Right ventricle myocardium superior (tissue), 1 donor: ENCODE data around the gene POFUT2. TPM values are rescaled to one million over a fixed set of nuclear protein-coding genes. Genes with fewer than 3 reads are reported as not detected.

ENCODE experiments used
- ATAC-seq: fragments of 200-7000 bp; cut with Tn5 transposase; one replicate; pipeline ENCODE4 v1.9.1; 2020; ENCODE audit warnings: mild to moderate bottlenecking; ENCODE audit not compliant: poor library complexity
- DNase-seq: peaks from one replicate; pipeline ENCODE4 v3.0.0-alpha.2; 2020
- intact Hi-C: fragments of 100-400 bp; cut with DNase I; formaldehyde crosslinking; loops from one replicate; pipeline ENCODE4 v1.11.2; 2022
- total RNA-seq: library from RNA; stranded (reverse); fragmentation: NEBNext Ultra II Directional; extraction: Animal tissue kit (Norgen Biotek cat#: 25700); gene quantifications from one replicate; pipeline ENCODE4 v1.2.1, GENCODE V29; 2021
- donor health status: DM: no; HTN: yes; CAD: no; lungs with severe emphysema.

Gene POFUT2
- total RNA-seq, 1 donor from 2014 or later, result 15.3 TPM

DNA sequence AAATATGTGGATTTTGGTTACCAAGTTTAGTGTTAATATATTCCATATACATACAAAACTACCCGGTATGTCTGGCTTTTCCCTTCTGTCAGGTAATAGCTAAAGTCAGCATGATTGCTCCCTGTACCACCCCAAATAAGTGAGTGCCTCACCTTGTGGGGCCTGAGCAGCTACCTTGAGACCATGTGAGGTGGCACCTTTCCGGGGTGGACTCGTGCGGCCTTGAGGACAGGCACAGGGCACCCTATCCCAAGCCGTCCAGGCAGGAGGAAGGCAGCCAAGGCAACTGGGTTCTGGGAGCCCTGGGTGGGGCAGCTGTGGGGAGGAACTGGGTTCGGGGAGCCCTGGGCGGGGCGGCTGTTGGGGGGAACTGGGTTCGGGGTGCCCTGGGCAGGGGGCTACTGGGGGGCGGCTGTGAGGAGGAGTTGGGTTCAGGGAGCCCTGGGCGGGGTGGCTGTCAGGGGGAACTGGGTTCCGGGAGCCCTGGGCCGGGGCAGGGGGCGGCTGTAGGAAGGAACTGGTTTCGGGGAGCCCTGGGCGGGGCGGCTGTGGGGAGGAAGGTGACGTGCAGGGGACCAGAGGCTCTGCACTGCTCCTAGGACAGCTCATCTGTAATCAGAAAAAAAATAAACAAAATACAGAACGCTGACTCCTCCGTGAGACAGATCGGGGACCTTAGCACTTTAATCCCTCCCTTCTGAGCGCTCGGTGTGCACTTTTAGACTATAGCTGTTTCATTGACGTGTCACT, 63.3 kb downstream of the POFUT2 start:
- peak; percentile 19 for ATAC-seq
- no peak for DNase-seq
- intact Hi-C loops, result no loop called here

DNA sequence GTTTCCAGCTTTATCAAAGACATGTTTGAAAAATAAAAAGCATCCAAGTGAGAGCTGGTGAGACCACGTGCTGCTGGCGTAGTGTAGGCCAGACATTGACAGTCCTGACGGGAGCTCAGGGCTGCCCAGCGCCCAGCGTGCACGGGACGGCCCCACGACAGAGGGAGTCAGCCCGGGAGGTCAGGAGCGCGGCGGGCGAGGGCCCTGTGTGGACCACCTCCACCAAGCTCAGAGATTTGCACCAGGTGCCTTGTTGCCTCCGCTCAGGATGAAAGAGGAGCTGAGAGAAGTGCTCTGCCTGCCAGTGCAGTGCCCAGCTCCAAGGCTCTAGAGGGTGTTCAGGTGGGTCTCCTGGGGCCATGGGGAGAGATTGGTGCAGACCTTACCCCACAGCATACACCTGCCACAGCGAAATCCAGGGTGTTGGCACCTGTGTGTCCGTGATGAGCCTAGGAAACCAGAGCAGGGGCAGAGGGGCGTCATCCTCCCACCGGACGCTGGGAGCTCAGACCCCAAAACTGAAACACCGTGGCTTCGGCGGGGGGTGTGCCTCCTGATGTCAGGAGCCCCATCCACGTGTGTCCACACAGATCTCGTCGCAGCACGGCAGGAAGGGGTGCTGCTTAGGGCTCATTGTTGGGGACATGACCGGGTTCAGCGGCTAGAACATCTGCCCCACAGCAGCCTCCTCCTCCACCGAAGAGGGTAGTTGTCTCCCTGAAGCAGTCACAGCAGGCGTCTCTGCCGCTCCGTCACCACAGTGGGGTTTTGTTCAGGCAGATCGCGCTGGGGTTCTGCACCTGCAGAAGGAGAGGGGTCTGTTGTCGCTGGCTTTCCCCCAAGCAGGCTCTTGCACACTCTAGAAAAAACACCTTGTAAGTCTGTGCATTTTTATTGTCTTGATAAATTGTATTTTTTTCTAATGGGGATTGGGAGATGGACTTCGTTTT, 64.2 kb downstream of the POFUT2 start:
- intact Hi-C loops, result no loop called here
- ATAC-seq (no peak), DNase-seq (no peak)

DNA sequence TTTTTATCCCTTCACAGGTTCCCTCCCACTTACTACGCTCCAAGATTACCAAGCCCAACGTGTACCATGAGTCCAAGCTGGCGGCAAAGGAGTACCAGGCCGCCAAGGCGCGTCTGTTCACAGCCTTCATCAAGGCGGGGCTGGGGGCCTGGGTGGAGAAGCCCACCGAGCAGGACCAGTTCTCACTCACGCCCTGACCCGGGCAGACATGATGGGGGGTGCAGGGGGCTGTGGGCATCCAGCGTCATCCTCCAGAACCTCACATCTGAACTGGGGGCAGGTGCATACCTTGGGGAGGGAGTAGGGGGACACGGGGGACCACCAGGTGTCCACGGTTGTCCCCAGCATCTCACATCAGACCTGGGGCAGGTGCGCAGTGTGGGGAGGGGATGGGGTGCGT, 65.7 kb downstream of the POFUT2 start:
- DNase-seq (no peak), ATAC-seq (no peak)
- intact Hi-C loops, result no loop called here

DNA sequence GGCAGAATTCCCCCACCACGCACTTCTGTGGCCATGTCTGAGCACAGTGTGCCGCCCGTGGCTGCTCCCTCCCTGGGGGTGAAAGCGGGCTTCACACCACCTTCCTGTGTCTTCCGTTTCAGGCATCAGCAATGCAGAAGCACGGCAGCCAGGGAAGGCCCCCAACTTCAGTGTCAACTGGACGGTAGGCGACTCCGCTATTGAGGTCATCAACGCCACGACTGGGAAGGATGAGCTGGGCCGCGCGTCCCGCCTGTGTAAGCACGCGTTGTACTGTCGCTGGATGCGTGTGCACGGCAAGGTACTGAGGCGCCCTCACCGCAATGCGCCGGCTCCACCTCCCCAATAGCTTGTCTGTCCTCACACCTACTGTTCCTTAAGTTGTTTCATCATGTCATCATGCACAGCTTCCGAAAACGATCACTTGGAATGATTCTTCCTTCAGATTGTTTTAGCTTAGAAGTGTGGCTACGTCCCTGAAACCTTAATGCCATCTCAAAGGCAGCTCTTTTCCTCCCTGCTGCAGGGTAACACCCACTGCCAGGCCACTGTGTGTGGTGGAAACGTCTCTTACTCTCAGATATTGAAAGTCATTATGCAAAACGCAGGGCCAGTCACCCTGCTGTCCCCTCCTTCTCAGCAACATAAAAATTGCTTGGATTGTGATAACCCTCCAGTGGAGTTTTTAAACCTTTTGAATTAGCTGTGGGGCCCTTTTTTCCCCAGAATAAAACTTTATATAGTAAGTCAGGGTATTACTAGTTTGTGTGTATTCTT, 66.8 kb downstream of the POFUT2 start:
- intact Hi-C loops, result no loop called here
- no peak for DNase-seq
- ATAC-seq, result no peak

DNA sequence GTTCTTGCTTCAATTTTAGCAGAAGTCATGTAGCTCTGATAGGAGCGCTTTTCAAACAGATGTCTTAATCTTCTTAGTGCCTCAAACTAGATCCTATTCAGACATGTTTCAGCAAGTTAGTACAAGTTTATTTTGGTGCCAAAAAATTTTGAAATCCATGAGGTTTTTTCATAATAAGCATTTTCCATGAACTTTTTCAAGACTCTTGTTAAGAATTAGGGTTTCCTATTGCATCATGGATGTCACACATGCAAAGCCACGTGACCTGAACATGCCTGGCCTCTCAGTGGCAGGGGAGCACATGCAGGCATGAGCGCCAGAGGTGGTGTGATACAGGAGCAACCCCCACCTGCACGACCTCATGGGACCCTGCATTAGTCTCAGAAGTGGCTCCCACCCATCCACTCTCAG, 67.6 kb downstream of the POFUT2 start:
- DNase-seq (no peak), ATAC-seq (peak; percentile 48)
- intact Hi-C loops, result no loop called here

DNA sequence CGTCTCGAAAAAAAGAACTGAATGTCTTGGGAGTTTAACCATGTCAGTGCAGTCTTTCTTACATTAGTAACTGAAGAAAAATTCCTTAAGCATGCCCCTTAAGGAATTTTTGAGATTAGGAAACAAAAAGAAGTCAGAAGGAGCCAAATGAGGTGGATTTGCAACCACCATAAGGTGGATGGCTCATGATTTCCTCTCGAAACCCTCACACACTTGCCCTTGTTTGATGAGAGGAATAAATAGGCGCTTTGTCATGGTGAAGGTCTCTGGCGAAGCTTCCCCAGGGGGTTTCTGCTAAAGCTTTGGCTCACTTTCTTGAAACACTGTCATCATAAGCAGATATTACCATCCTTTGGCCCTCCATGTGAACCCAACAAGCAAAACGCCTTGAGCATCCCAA, 68.2 kb downstream of the POFUT2 start:
- ATAC-seq (no peak), DNase-seq (no peak)
- intact Hi-C loops, result no loop called here

DNA sequence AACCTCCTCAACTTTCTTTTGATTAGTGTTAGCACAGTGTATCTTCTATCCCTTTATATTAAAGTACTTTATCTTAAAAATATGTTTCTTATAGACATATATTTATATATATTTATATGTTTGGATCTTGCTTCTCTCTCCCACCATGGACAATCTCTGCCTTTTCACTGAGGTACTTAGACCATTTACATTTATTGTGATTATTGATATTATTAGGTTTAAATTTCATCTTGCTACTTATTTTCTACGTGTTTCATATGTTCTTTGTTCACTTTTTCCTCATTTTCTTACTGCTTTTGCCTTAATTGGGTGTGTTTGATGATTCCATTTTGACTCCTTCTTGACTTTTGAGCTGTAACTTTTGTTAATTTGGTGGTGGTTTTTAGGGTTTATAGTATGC, 70.7 kb downstream of the POFUT2 start:
- intact Hi-C loops, result no loop called here
- ATAC-seq, result no peak
- DNase-seq, result no peak

DNA sequence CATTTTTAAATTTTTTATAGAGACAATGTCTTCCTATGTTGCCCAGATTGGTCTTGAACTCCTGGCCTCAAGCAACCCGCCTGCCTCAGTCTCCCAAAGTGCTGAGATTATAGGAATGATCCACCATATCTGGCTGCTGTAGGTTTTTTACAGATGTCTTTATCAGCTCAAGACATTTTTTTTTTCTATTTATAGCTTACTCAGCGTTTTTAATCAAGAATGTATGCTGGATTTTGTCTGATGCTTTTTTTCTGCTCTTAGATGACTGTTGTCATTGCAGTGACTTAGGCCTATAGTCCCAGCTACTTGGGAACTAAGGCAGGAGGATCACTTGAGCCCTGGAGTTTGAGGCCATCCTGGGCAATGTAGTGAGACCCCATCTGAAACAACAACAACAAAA, 72.5 kb downstream of the POFUT2 start:
- DNase-seq, result no peak
- intact Hi-C loops, result no loop called here
- no peak for ATAC-seq

Other genes with a start within 250 kb of the POFUT2 start
- gene ADARB1, start 213.3 kb downstream of the POFUT2 start, total RNA-seq, result 11.6 TPM
- gene COL18A1, start 117.3 kb upstream of the POFUT2 start, total RNA-seq, result 44.2 TPM